ENCODE results near the gene PSORS1C1.
"Not testable (repeated sequence)": the region's sequence is repeated elsewhere in the genome, so short reads cannot be mapped to it uniquely, and the experiment has no call there.

The PSORS1C1 gene

GRCh38 chr6:31114541-31114878 lies at the start of gene PSORS1C1:
PSORS1C1 (plus strand) TSS chr6:31114800; CDS start chr6:31129633, 14,833 bp downstream.
- ATAC-seq (replicated peaks), result no peak
- peaks cover 7 to 17% of the 10 kb centered on the region in 2 donors for H3K4me1 Mint-ChIP-seq
- no peaks in the 10 kb centered on the region for H3K36me3 Mint-ChIP-seq
- H3K27ac Mint-ChIP-seq, result peak within 1 kb of the TSS; percentile 1
- peaks cover 34 to 42% of the 10 kb centered on the region in 2 donors for H3K27me3 Mint-ChIP-seq
- no peak within 1 kb of the TSS for H3K4me3 Mint-ChIP-seq
- DNase-seq, result no peak
- H3K9me3 Mint-ChIP-seq, result no peaks in the 10 kb centered on the region

GRCh38 chr6:31065556-31065955 lies 49.0 kb upstream of the PSORS1C1 start:
- H3K27ac Mint-ChIP-seq, result peak overlapping the region; percentile 31
- no peak overlapping the region for H3K4me3 Mint-ChIP-seq
- no peak for DNase-seq
- peaks cover 0 to 5% of the 10 kb centered on the region in 2 donors for H3K27me3 Mint-ChIP-seq
- H3K4me1 Mint-ChIP-seq, result no peaks in the 10 kb centered on the region
- ATAC-seq (replicated peaks), result no peak
- no peaks in the 10 kb centered on the region for H3K9me3 Mint-ChIP-seq
- no peaks in the 10 kb centered on the region for H3K36me3 Mint-ChIP-seq

GRCh38 chr6:31067028-31067427 lies 47.6 kb upstream of the PSORS1C1 start:
- not testable (repeated sequence) for H3K4me3 Mint-ChIP-seq; H3K27me3 Mint-ChIP-seq; DNase-seq; ATAC-seq (replicated peaks); H3K36me3 Mint-ChIP-seq; H3K4me1 Mint-ChIP-seq; H3K9me3 Mint-ChIP-seq; H3K27ac Mint-ChIP-seq

GRCh38 chr6:31067891-31068668 lies 46.5 kb upstream of the PSORS1C1 start:
- not testable (repeated sequence) for H3K36me3 Mint-ChIP-seq; H3K9me3 Mint-ChIP-seq; H3K4me1 Mint-ChIP-seq; H3K4me3 Mint-ChIP-seq; H3K27ac Mint-ChIP-seq; DNase-seq; ATAC-seq (replicated peaks); H3K27me3 Mint-ChIP-seq

GRCh38 chr6:31068669-31069340 lies 45.8 kb upstream of the PSORS1C1 start:
- DNase-seq, result peak; percentile 66
- no peak overlapping the region for H3K4me3 Mint-ChIP-seq
- ATAC-seq (replicated peaks), result peak; percentile 89 to 99

GRCh38 chr6:31070711-31071197 lies 43.8 kb upstream of the PSORS1C1 start:
- no peak for DNase-seq
- ATAC-seq (replicated peaks), result no peak
- Mint-ChIP-seq H3K4me1 (no peaks in the 10 kb centered on the region), H3K9me3 (no peaks in the 10 kb centered on the region), H3K4me3 (no peak overlapping the region), H3K27ac (no peak overlapping the region), H3K27me3 (no peaks in the 10 kb centered on the region), H3K36me3 (no peaks in the 10 kb centered on the region)

More at GRCh38 chr6:31068669-31069340, 45.8 kb upstream of the PSORS1C1 start:
- Mint-ChIP-seq H3K36me3 (no peaks in the 10 kb centered on the region), H3K4me1 (no peaks in the 10 kb centered on the region), H3K9me3 (no peaks in the 10 kb centered on the region), H3K27ac (no peak overlapping the region), H3K27me3 (no peaks in the 10 kb centered on the region)

- H3K4me3 Mint-ChIP-seq, result no peak overlapping the region
- peaks cover under 1 to 2% of the 10 kb centered on the region in 2 donors for H3K4me1 Mint-ChIP-seq
- no peak overlapping the region for H3K27ac Mint-ChIP-seq
- no peaks in the 10 kb centered on the region for H3K27me3 Mint-ChIP-seq
- H3K36me3 Mint-ChIP-seq, result no peaks in the 10 kb centered on the region
- DNase-seq, result no peak
- ATAC-seq (replicated peaks), result no peak
- H3K9me3 Mint-ChIP-seq, result no peaks in the 10 kb centered on the region
Observed at GRCh38 chr6:31074401-31074800, 40.2 kb upstream of the PSORS1C1 start.

GRCh38 chr6:31075528-31075927 lies 39.1 kb upstream of the PSORS1C1 start:
- no peaks in the 10 kb centered on the region for H3K36me3 Mint-ChIP-seq
- no peaks in the 10 kb centered on the region for H3K9me3 Mint-ChIP-seq
- no peak for ATAC-seq (replicated peaks)
- H3K27ac Mint-ChIP-seq, result no peak overlapping the region
- no peak for DNase-seq
- H3K4me3 Mint-ChIP-seq, result no peak overlapping the region
- peaks cover 4 to 10% of the 10 kb centered on the region in 2 donors for H3K4me1 Mint-ChIP-seq
- H3K27me3 Mint-ChIP-seq, result peaks cover 5 to 6% of the 10 kb centered on the region in 2 donors

- Mint-ChIP-seq H3K9me3 (no peaks in the 10 kb centered on the region), H3K27me3 (peaks cover 5 to 6% of the 10 kb centered on the region in 2 donors), H3K4me3 (no peak overlapping the region), H3K36me3 (no peaks in the 10 kb centered on the region), H3K27ac (no peak overlapping the region), H3K4me1 (peaks cover 4 to 10% of the 10 kb centered on the region in 2 donors)
- DNase-seq (no peak), ATAC-seq (replicated peaks) (no peak)
Observed at GRCh38 chr6:31076611-31077010, 38.0 kb upstream of the PSORS1C1 start.

- H3K4me3 Mint-ChIP-seq, result peak overlapping the region; percentile 57 to 78
- DNase-seq, result peak; percentile 52
- peaks cover 5 to 6% of the 10 kb centered on the region in 2 donors for H3K27me3 Mint-ChIP-seq
- peaks cover 8 to 10% of the 10 kb centered on the region in 2 donors for H3K4me1 Mint-ChIP-seq
- peak; percentile 83 to 86 for ATAC-seq (replicated peaks)
- no peaks in the 10 kb centered on the region for H3K36me3 Mint-ChIP-seq
- peak overlapping the region; percentile 25 for H3K27ac Mint-ChIP-seq
- no peaks in the 10 kb centered on the region for H3K9me3 Mint-ChIP-seq
Observed at GRCh38 chr6:31079656-31080261, 34.8 kb upstream of the PSORS1C1 start.

GRCh38 chr6:31081872-31082271 lies 32.7 kb upstream of the PSORS1C1 start:
- H3K27me3 Mint-ChIP-seq, result peaks cover 11 to 14% of the 10 kb centered on the region in 2 donors
- H3K4me1 Mint-ChIP-seq, result peaks cover 8 to 10% of the 10 kb centered on the region in 2 donors
- no peaks in the 10 kb centered on the region for H3K9me3 Mint-ChIP-seq
- H3K4me3 Mint-ChIP-seq, result no peak overlapping the region
- DNase-seq, result no peak
- ATAC-seq (replicated peaks), result no peak
- H3K36me3 Mint-ChIP-seq, result no peaks in the 10 kb centered on the region
- H3K27ac Mint-ChIP-seq, result no peak overlapping the region

GRCh38 chr6:31083742-31084354 lies 30.8 kb upstream of the PSORS1C1 start:
- ATAC-seq (replicated peaks), result peak in 1 of 2 donors; percentile 35
- no peak for DNase-seq
- Mint-ChIP-seq H3K36me3 (no peaks in the 10 kb centered on the region), H3K9me3 (no peaks in the 10 kb centered on the region), H3K27ac (no peak overlapping the region), H3K4me1 (peaks cover 8 to 18% of the 10 kb centered on the region in 2 donors), H3K4me3 (no peak overlapping the region), H3K27me3 (peaks cover 13 to 21% of the 10 kb centered on the region in 2 donors)

GRCh38 chr6:31086788-31087440 lies 27.7 kb upstream of the PSORS1C1 start:
- Mint-ChIP-seq H3K9me3 (no peaks in the 10 kb centered on the region), H3K27ac (no peak overlapping the region), H3K4me3 (no peak overlapping the region), H3K4me1 (peaks cover 4 to 8% of the 10 kb centered on the region in 2 donors), H3K27me3 (peaks cover 9 to 15% of the 10 kb centered on the region in 2 donors), H3K36me3 (no peaks in the 10 kb centered on the region)
- ATAC-seq (replicated peaks) (no peak), DNase-seq (no peak)
